ENCODE data around the gene STARD13.
A peak's percentile ranks its signal among the peaks of the same experiment; 100 is the strongest.

Gene STARD13

DNA sequence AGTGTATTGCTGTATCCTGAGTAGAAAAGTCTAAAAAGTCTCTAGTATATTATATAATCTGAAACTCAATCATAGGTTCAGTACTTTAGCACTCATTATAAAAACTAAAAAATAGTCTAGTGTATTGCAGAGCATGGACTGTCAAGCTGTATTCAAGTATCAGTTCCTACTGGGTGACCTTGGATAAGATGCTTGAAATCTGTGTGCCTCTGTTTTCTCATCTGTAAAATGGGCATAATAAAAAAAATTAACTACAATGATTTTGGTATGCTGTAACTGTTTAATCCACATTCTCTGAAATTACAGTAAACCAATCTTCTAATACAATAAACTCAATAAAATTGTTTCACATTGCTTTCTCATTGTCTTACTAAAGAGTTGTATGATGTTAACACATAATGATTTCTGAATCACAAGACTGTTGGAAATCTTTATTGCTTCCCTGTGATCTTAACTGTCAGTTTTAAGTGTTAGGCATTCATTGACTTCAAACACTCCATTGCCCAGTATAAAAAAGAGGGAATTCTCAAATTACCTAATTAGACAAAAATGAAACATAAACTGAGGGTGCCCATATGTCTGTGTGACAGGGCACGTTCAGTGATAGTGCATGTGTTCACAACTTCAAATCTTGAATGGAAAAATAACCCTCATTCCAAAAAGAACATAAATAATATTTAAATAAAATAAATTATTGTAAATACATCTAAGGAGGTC, 2.2 kb downstream of the STARD13 start:
- TF ChIP-seq, protein P1, sequence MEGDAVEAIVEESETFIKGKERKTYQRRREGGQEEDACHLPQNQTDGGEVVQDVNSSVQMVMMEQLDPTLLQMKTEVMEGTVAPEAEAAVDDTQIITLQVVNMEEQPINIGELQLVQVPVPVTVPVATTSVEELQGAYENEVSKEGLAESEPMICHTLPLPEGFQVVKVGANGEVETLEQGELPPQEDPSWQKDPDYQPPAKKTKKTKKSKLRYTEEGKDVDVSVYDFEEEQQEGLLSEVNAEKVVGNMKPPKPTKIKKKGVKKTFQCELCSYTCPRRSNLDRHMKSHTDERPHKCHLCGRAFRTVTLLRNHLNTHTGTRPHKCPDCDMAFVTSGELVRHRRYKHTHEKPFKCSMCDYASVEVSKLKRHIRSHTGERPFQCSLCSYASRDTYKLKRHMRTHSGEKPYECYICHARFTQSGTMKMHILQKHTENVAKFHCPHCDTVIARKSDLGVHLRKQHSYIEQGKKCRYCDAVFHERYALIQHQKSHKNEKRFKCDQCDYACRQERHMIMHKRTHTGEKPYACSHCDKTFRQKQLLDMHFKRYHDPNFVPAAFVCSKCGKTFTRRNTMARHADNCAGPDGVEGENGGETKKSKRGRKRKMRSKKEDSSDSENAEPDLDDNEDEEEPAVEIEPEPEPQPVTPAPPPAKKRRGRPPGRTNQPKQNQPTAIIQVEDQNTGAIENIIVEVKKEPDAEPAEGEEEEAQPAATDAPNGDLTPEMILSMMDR (IDR thresholded peaks at IDR 0.05; ENCODE audit: unreplicated experiment in 3 of 3): no peak
- Mint-ChIP-seq H3K27ac (peak overlapping the region in 1 of 3 experiments; percentile 97), H3K36me3 (ENCODE audit: low read depth) (no peaks in the 10 kb centered on the region), H3K27me3 (ENCODE audit: low read depth) (no peaks in the 10 kb centered on the region), H3K4me1 (peaks cover 63% of the 10 kb centered on the region), H3K9me3 (no peaks in the 10 kb centered on the region), H3K4me3 (peak overlapping the region in 2 of 3 experiments; percentile 91 to 92)

DNA sequence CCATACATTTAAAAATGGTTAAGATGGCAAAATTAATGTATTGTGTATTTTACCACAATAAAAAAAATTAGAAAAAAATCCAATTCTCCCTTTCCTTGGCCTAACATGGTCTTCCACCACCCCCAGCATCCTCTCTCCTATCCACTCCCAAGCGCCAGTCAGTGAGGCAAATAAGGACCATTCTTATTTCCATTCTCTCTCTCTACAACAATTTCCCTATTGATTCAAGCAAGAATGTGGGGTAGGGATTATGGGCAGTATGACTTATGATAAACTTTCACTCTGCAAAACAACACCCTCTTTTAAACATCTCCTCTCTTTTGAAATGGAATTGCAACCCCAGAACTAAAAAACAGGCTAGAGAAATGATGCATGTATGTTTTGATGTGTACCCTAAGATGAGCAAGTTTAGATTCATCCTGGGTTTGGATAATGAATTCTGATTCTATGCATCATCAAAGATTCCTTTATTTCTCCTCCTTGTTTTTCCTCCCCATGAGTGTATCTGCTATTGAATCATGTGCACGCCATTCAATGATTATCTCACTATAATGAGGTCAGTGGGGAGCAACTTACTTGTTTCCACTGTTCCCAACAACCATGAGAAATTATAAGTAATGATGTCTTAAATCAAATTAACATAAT, 3.5 kb downstream of the STARD13 start:
- no peaks in the 10 kb centered on the region for H3K36me3 Mint-ChIP-seq (ENCODE audit: low read depth)
- H3K27me3 Mint-ChIP-seq (ENCODE audit: low read depth): no peaks in the 10 kb centered on the region
- TF ChIP-seq, protein P1 (IDR thresholded peaks at IDR 0.05; ENCODE audit: unreplicated experiment in 3 of 3): no peak
- peaks cover 70% of the 10 kb centered on the region for H3K4me1 Mint-ChIP-seq
- H3K9me3 Mint-ChIP-seq: no peaks in the 10 kb centered on the region
- peak overlapping the region in 1 of 3 experiments; percentile 17 for H3K27ac Mint-ChIP-seq
- peak overlapping the region in 2 of 3 experiments; percentile 7 to 64 for H3K4me3 Mint-ChIP-seq

DNA sequence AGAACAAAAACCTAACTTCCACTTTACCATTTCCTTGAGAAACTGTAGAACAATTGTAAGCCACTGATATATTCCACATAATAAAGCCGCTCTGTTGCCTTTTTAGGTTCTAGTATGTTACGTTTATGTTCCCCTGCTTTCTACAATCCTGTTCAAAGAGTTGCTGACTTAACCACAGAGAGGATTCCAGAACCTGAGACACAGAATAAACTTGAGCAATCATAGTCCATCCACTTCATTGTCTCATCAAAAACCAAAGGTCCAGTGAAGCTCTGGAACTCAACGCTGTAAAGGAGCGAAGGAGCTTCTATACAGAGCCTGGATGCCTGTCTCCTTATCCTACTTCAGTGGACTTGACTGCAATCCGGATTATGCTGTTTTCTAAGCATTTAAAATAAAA, 4.6 kb downstream of the STARD13 start:
- TF ChIP-seq, protein P1 (IDR thresholded peaks at IDR 0.05; ENCODE audit: unreplicated experiment in 3 of 3): no peak
- Mint-ChIP-seq H3K36me3 (ENCODE audit: low read depth) (no peaks in the 10 kb centered on the region), H3K4me1 (peaks cover 73% of the 10 kb centered on the region), H3K27me3 (ENCODE audit: low read depth) (no peaks in the 10 kb centered on the region), H3K4me3 (peak overlapping the region in 2 of 3 experiments; percentile 19 to 46), H3K27ac (peak overlapping the region in 2 of 3 experiments; percentile 13 to 49), H3K9me3 (no peaks in the 10 kb centered on the region)

DNA sequence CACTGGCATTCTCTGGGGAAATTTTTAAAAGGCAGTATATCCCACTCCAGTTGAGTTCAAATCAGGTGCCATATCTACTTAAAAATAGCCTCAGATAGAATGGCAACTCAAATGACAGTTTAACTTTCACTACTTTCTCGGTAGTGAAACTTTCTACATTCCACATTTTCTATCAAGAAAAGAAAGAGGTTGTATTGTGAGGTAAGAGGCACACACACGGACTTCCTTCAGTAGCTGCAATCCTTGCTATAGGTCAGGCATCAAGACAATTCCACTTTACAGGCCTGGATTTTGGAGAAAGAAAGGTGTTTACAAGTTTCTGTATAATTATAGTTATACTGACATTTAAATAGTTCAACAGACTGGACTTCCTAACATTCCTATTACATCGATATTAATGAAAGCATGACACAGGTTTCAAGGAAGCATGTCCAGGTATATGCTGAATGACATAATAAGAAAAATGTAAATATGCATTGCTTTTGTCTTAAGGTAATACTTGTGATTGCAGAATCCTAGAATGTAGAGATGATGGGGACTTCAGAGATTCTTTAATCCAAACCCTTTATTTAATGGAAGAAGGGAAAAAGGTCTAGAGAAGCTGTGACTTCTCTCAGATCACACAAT, 5.2 kb downstream of the STARD13 start:
- no peaks in the 10 kb centered on the region for H3K27me3 Mint-ChIP-seq (ENCODE audit: low read depth)
- peaks cover 71% of the 10 kb centered on the region for H3K4me1 Mint-ChIP-seq
- H3K9me3 Mint-ChIP-seq: no peaks in the 10 kb centered on the region
- no peaks in the 10 kb centered on the region for H3K36me3 Mint-ChIP-seq (ENCODE audit: low read depth)
- peak overlapping the region in 1 of 3 experiments; percentile 52 for H3K4me3 Mint-ChIP-seq
- TF ChIP-seq, protein P1 (IDR thresholded peaks at IDR 0.05; ENCODE audit: unreplicated experiment in 3 of 3): no peak
- H3K27ac Mint-ChIP-seq: peak overlapping the region; percentile 13 to 80 (median 36)

DNA sequence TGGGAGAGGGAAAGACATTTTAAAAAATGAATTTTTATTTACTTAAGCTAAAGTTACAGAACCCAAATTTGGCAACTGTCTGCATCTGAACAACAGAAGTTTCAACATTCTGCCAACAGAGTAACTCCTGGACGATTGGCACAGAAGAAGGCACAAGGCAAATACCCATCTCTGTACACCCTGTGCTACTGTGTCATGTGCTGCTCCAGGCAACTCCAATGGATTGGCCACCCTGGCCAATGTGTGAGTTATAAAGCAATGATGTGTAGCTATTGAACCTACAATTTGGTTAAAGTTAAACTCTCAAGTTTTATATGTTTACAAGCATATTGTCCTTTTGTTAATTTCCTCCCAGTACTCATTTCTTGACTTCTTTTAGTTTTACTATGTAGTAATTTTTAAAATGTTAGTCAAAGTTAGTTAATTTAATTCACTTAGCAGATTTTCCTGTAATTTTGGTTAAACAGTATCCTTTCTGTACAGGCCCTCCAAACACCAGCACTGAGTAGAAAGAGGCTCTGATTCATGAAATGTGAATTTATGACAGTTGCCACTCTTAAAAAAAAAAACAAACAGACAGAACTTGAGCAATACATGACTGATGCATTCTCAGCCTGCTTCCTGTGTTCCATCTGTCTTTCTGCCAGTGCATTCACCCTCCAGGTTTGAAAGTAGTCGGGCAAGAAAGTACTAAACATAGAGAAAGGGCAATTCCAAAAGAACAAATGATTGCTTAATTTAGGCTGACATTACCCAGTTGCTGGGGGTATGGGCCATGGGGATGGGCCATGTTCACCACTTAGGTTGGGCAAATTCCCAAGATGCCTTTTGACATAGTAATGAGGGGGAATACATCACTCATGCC, 5.9 kb downstream of the STARD13 start:
- H3K36me3 Mint-ChIP-seq (ENCODE audit: low read depth): no peaks in the 10 kb centered on the region
- H3K4me1 Mint-ChIP-seq: peaks cover 68% of the 10 kb centered on the region
- H3K27me3 Mint-ChIP-seq (ENCODE audit: low read depth): no peaks in the 10 kb centered on the region
- peak overlapping the region; percentile 13 to 80 (median 36) for H3K27ac Mint-ChIP-seq
- H3K9me3 Mint-ChIP-seq: no peaks in the 10 kb centered on the region
- H3K4me3 Mint-ChIP-seq: peak overlapping the region in 2 of 3 experiments; percentile 15 to 52
- TF ChIP-seq, protein P1 (IDR thresholded peaks at IDR 0.05; ENCODE audit: unreplicated experiment in 3 of 3): no peak
